GM23338 (cell line): ENCODE measurements around the gene CNRIP1.

ENCODE experiments used
- EZH2phosphoT487 ChIP-seq: fragments of 200-600 bp; sonication (generic); IDR thresholded peaks from one replicate; pipeline ENCODE4 v1.8.1; 2018; ENCODE audit warnings: antibody characterized with exemption; ENCODE audit not compliant: unreplicated experiment
- NANOG ChIP-seq: IDR thresholded peaks from 2 replicates; pipeline ENCODE4 v1.6.1; 2016; ENCODE audit warnings: antibody characterized with exemption, borderline replicate concordance
- POLR2AphosphoS5 ChIP-seq: IDR thresholded peaks from 2 replicates; pipeline ENCODE4 v1.6.1; 2016; ENCODE audit warnings: antibody characterized with exemption, low read depth
- TF ChIP-seq, protein P1 (sequence below), 2 experiments: fragments of 200-600 bp in 1 of 2; sonication (generic) in 1 of 2; conservative IDR thresholded peaks; 2 replicates each; pipeline versions ENCODE4 v1.5.1 to v1.6.1; 2016 to 2017; ENCODE audit warnings: antibody characterized with exemption in 2 of 2, low read depth in 2 of 2, mild to moderate bottlenecking in 2 of 2, moderate library complexity in 1 of 2

DNA sequence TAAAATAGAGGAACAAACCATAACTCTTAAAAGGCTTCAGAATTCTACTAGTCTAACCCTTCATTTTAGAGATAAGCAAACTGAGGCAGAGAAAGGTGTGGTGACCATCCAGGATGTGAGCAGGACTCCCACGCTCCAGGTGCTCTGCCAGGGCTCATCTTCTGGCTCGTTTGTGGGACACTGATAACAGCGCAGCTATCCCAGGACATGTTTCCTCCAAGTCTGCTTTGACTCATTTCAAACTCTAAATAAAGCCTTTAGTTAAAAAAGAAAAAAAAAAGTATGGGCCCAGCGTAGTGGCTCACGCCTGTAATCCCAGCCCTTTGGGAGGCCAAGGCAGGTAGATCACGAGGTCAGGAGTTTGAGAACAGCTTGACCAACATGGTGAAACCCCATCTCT, 28.4 kb downstream of the CNRIP1 start:
- TF ChIP-seq, protein P1, sequence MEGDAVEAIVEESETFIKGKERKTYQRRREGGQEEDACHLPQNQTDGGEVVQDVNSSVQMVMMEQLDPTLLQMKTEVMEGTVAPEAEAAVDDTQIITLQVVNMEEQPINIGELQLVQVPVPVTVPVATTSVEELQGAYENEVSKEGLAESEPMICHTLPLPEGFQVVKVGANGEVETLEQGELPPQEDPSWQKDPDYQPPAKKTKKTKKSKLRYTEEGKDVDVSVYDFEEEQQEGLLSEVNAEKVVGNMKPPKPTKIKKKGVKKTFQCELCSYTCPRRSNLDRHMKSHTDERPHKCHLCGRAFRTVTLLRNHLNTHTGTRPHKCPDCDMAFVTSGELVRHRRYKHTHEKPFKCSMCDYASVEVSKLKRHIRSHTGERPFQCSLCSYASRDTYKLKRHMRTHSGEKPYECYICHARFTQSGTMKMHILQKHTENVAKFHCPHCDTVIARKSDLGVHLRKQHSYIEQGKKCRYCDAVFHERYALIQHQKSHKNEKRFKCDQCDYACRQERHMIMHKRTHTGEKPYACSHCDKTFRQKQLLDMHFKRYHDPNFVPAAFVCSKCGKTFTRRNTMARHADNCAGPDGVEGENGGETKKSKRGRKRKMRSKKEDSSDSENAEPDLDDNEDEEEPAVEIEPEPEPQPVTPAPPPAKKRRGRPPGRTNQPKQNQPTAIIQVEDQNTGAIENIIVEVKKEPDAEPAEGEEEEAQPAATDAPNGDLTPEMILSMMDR (conservative IDR thresholded peaks at IDR 0.05; ENCODE audit: low read depth in 2 of 2): no peak
- TF ChIP-seq NANOG: no peak
- TF ChIP-seq POLR2AphosphoS5: no peak
- TF ChIP-seq EZH2phosphoT487: no peak
